Measurements from ENCODE around the gene PPP1R18.

DNA sequence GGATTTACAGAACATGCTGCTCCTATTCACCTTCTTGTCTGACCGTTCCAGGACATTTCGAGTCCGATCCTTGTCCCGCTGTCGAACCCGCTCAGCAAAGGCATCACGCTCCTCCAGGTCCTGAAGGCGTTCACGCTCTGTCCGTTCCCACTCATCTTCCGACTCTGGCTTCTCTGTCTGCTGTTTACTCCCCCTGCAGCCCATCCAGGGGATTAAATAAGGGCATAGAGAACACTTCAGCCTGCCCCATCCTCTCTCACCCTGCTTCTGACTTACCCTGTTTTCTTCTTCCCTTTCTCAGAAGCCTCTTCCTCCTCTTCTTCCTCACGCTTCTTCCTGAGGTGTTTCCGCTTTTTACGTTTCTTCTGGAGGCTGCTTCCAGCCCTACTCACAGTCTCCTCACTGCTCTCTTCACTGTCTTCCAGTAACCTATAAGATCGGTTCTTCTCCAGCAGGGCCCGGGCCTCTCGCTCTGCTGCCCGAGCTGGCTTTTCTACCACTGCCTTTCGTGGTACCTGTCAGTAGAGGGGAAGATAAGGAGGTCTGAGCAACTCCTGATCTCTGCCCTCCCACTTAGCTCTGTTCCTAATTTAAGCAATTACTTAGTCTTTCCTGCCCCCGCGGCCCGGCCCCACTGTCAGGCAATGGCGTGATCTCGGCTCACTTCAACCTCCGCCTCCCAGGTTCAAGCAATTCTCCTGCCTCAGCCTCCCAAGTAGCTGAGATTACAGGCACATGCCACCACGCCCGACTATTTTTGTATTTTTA lies 15.5 kb downstream of the PPP1R18 start:
- TF ChIP-seq POLR2A (IDR thresholded peaks at IDR 0.05), result no peak
- TF ChIP-seq CTCF (IDR thresholded peaks at IDR 0.05), result no peak

All from uterus (tissue), 2 donors.